GM21737 (cell line): Measurements from ENCODE around the gene SRGAP2C.
"Not testable (repeated sequence)": the region's sequence is repeated elsewhere in the genome, so short reads cannot be mapped to it uniquely, and the experiment has no call there.

Experiments used
- ATAC-seq: cut with Tn5 transposase; IDR thresholded peaks from one replicate; pipeline ENCODE4 v1.9.1; 2021; ENCODE audit warnings: mild to moderate bottlenecking, moderate library complexity; ENCODE audit not compliant: unreplicated experiment

SRGAP2C gene

DNA sequence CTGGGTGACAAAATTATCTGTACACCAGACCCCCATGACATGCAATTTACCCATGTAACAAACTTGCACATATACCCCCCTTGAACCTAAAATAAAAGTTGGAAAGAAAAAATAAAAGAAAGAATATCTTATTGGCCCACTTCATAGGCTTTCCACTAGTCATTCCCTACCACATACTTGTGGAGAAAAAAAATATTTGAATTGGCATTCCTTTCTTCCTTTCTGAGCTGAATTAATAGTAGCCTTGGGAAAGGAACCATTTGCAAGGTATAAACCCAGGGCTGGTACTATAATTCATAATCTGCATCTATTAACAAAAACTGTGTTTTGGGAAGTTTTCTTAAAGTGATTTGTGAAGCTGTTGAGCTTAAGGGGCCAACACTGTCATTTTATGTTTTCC lies 140.0 kb downstream of the SRGAP2C start:
- ATAC-seq = not testable (repeated sequence)

DNA sequence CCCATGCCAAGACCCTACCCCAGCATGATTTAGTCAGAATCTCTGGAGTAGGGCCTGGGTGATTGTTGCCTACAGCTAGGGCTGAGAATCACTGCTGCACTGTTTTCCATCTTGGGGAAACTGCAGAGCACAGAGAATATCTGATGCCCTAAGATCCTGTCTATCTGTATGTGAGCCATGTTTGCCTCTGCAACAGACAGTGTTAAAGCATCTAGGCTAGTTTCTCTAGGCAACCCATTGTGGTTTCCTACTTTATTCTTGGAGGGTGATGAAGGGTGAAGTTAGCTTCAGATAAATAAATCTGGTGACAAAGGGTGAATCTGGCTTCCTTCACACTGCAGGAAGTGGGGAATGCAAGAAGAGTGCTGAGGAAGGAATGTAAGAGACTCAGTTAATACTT lies 147.4 kb downstream of the SRGAP2C start:
- ATAC-seq = not testable (repeated sequence)

DNA sequence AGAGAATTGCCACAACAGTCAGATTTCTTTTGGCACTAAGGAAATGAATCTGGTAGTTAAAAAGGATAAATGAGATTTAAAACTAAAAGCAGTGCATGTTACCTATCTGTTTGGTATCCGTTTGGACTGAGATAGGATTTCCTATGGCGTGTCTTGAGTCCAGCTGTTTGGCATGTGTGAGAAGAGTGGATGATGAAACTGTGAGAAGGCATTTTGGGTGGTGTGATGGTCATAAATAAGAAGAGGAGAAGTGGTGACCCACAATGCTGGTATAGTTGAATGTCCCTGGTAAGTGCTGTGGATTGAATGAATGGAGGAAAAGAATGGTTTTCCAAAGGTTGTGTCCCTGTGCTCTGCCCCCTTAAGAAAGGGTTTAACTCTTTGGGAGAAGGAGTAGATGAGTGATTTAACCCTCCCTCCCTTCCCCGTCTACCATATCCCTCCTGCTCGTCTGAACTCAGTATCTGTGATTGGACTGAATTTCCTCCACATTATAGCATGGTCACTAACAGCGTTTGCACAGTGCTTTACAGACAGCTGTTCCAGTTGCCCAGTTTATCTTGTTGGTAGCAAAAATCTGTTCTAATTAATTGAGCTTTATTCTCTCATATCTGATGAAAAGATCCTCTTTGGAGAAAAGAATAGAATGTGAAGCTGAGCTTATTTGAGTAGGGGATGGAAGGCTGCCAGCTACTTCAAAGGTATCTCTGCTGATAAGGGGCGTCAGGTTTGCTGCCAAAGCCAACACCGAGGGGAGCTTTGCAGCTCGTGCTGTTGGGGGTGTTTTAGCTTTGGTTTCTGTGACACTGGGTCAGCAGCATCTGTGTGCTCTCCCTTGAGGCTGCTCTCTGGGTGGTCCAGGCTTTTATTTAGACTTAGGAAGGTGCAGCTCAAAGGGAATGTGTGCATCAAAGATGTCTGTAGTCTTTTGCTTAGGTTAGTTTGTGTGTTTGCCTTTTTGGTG lies 148.1 kb downstream of the SRGAP2C start:
- not testable (repeated sequence) for ATAC-seq

DNA sequence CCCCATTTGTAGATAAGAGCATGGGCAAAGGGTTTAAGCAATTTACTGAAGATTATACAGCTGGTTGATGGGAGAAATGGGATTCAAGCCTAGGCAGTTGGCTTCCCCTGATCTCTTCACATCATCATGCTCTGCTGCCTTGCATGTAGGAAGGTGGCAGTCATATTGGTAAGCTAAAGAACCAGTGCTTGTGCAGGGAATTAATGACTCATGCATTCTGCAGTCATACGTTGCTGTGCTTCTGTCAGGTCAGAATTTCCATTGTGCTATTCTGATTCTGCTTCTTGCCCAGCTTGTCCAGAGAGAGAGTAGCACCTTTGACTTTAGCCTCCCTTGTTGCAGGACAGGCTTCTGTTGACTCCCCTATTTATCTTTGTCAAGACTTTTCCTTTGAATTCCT lies 153.2 kb downstream of the SRGAP2C start:
- not testable (repeated sequence) for ATAC-seq

DNA sequence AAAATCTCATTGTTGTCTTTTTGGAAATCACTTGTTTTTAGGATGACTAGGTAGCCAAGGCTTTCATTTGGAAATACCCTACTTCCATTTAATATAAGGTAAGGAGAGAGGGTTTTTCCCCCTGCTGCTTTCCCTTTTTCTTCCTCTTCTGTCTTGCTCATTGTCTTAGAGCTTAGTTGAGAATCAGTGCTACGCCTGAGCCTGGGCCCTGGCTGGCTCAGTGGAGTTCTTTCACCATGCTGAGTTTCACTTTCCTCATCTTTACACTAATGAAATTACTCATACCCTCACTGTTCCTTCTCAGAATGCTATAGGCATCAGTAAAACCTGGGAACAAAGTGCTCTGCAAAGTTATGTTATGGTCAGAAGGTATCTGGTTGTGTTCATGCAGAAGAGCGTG lies 154.8 kb downstream of the SRGAP2C start:
- peak; percentile 54 for ATAC-seq

DNA sequence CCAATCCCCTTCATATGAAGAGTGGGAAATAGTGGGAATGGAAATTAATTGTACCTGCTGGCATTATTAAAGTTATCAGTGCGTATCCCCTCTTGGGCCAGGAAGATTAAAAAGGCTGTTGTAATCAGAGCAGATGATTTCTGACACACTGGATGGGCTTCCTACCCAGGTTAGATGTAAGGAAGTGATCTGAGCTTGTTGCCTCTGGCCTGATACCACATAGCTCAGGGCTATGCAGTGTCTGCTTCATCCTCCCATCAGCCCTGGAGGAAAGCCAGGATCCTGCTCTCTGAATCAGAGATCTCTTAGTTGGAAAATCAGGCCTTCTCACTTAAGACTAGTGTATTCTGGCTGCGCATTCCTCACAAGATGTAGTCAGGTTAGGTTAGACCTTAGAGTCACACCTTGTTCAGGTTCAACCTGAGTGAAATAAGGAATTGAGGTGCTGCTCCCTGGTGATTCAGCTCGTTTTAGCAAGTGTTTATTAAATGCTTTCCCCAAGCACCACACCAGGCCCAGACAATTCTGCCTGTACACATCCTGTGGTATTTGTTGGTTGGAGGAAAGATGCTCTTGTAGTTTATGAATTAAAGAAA lies 158.6 kb downstream of the SRGAP2C start:
- not testable (repeated sequence) for ATAC-seq

DNA sequence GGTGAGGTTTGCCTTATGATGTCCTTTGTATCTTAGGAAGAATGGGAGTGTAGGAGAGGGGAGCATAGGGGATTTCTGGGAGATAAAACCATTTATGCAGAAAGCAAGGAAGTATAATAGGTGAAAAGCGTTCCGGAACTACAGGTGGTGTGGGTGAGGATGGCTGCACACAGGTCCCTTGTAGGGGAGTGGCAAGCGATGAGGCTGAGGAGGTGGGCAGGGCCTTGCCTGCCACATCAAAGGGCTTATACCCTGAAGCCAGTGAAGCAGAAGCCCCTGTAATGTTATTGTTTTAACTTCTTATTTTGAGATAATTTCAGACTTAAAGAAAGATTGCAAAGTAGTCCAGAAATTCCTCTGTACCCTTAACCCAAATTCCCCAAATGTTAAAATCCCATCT lies 159.6 kb downstream of the SRGAP2C start:
- not testable (repeated sequence) for ATAC-seq

DNA sequence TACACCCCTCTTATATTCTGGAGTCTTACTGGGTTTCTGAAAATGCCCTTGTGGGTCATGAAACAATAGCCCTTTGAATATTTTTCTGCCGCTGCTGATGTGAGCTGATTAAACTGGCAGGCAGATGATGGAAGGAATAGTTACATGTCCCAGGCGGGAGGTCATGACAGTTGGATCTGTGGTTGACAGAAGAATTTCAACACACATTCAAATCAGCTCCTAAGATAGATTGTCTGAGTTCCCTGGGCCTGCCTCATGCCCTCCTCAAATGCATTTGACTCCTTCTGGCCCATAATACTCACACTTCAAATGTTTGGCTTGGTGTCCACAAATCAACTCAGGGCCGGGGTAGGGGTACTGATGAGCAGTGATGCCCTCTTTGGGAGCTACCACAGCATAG lies 161.9 kb downstream of the SRGAP2C start:
- ATAC-seq = not testable (repeated sequence)

DNA sequence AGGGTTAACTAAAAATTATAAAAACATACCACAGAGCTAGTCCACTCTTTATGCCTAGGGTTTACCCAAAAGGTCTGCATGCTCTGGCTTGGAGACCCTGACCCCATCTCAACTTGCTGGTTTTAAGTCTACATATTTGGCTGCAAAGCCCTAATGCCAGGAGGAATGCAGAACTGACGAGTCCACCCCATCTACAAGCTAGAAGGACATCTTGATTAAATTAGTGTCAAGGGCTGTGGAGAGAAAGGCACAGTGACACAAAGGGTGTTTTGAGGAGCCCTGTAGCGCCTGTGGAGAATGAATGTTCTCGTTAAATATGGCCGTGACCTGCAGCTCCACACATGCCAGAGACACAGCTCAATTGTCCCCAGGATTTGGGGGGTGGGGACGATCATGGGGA lies 162.7 kb downstream of the SRGAP2C start:
- ATAC-seq = not testable (repeated sequence)

DNA sequence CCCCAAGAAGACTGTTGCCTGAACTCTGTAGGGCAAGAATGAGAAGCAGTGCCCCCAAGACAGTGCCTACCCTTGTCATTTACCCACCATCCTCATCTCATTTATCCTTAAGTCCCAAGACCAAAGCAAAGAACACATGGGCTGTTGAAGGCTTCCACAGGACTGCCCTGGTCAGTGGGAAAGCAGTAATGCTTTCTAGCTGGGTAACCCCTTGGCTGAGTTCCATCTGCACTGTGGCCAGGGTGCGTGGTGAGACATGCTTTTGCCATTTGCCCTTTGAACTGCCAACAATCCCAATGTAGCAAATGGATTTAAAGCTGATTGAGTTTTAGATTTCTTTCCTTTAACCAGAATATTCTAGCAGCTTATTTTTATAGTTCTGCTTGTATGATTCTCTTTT lies 163.3 kb downstream of the SRGAP2C start:
- not testable (repeated sequence) for ATAC-seq

DNA sequence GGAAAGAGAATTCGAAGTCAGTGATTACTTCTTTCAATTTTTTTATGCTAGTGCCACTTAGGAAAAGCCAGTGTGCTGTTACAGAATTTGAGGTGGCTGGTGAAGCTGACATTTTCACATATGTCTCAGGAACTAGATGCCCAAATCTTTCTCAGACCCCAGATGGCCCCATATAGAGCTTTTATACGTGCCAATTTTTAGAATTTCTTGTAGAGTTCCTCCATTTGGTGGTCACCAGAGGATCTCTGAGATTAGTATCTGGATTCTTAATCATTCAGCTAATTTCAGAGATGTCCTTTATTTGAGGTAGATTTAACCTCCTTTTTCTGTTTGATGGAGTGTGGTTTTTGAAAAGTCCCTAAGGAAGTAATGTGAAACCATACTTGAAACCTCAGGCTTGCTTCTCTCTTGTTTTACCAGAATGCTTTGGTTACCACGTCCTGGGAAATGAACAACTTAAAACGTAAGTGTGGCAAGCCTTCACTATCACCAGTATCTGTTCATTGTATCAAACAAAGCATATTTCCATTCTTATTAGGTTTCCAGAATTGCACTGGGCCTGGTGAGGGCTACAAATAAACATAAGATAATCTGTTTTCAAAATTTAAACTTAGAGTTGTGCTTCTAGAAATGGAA lies 164.7 kb downstream of the SRGAP2C start:
- ATAC-seq = not testable (repeated sequence)

DNA sequence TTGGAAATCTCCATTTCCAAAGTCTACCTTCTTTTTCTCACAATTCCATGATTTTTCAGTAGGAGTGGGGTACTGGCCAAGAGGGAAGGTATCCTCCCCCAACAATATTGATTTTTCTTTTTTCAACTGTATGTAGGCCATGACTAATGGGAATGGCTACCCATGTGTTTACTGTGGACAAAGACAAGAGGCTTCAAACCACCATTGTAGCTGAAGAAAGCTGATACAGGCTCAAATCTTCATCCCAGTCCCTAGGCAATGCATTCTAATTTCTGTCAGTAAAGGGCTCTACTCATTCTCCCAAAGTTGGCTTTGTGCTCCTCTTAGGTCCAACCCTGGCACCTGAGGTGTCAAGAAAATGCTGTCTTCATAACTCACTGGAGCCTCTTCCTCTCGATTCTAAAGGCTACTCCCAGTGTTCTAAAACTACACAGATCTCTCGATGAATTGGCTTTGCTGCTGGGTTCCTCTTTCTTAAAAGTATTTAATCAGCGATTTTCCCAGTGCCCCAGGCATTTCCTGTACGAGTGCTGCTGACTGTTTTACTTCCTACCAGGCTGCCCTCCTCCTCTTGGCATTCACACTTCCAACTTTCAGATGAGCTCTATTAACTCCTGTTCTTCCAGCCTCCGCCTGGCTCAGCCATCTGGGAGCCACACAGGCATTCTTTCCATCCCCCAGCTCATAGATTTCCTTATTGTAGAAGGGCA lies 171.1 kb downstream of the SRGAP2C start:
- ATAC-seq = not testable (repeated sequence)

DNA sequence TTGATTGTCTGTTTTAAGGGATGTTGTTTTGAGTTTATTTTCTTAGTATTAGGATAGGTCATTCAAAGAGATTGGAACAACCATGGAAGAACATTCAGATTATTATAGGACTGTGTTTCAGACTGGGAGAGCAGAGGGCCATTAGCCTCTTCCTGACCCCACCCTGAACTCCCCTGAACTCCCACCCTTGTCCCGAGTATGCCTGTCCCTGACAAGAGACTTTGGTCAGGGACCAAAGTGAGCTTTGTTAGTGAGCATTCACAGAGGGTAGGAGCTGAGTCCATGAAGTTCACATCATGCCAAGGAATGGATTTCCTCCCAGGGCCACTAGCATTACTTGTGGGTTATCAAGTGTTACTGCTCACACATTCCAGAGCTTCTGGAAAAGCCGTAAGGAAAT lies 172.0 kb downstream of the SRGAP2C start:
- not testable (repeated sequence) for ATAC-seq

DNA sequence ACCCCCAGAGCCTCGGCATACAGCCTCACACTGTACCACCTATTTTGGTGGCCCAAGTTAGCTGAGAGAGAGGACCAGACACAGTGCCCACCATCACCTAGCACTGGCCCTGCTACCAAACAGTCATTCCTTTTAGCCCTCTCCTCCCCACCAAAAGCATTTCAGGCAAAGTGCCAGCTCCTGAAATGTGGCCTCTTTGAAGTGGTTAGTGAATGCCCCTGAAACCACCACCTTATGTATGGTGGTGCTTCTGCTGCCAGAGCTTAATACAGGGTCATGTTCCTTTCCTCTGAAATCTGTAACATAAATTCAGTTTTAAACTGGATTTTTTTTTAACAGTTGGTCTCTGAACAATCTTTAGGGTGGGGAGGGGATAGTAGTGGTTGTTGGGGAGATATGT lies 175.8 kb downstream of the SRGAP2C start:
- ATAC-seq = not testable (repeated sequence)

DNA sequence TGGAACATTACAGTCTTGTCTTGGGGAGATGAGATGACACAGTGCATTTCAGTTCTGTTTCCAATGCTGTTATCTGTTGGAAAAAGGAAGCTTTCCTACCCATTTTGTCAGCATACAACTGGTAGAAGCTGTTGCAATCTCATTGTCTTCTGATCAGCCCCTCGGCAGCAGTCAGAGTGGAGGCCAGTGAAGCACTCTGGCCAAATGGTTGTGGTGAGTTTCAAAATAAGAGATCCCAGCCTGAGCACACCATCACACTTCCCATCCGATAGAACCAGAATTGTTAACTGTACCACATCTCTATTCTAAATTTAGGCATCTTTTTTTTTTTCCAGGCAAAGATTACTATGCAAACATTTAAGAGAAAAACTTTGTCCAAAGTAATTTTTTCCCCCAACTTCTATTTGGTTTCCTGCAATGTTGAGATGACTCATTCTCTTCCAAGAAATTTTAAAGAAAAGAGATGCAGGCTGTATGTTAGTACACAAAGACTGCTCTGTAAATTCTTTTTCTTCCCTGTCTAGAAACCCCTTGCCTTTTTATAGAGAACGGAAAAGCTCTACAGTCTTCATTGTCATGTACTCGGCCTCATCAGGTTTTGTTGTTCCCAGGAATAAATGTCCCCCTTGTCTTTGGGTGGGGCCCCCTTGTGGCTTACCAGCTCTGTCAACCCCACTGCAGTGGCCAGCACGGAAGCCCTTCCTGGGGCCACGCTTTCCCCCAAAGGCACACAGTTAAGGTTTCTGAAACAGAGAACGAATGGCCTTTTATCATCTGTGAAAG lies 176.9 kb downstream of the SRGAP2C start:
- ATAC-seq = not testable (repeated sequence)

DNA sequence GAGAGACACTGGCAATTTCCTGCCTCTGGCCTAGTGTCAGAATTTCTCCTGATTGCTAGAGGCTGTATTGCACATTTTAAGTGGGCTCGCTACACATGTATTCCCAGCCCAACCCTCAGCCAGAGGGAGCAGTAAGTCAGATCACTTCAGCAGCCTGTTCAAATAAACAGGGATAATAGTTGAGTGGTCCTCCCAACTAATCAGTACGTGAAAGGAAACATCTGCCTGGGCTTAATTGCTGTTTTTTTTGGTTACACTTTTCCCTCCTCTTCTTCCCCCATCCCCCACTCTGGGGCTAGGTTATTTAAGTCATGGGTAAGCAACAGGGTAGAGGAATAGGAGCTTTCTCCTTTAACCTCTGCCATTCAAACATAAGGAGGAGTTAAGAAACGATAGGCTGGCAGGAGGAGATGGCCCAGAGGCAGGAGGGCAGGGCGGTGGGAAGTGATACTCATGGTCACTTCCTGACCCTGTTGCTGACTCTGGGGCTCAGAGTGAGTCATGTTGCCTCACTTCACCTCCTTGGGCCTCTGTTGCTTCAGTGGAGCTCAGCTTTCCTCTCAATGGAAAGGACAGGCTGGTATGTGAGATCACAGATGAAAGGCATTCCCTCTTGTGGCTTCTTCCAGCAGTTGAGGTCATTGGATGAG lies 177.6 kb downstream of the SRGAP2C start:
- not testable (repeated sequence) for ATAC-seq

DNA sequence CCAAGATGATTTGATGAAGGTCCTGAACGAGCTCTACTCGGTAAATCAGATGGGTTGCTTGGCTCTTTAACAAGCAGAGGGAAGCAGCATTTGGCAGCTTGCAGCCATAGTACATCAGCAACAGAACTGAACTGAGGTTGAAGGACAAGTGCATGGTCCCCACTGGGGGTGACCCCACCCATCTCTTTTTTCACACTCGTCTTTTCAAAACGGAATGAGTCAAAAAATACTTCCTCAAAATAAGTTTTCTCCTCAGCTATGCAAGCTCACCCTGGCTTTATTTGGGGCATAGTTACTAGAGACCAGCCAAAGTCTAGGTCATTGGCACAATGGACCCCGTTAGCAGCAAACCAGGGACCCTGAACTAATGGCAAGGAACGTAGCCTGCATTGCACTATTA lies 180.5 kb downstream of the SRGAP2C start:
- not testable (repeated sequence) for ATAC-seq

DNA sequence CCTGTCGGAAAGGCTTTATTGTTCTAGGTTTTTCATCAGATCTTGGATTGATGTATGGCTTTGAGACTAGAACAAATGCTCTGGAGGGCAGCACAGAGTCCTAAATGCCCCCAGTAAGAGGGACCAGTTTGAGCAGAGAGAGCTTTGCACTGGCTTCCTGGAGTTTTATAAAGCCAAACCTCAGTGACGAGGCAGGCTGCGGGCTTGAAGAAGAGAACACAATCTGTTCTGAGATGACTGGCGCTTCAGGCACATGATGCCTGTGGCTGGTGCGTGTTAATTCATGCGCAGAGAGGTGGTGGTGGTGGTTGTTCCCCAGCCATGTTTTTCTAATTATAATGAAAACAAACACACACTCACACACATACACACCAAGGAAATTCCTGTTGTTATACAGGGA lies 180.9 kb downstream of the SRGAP2C start:
- not testable (repeated sequence) for ATAC-seq

DNA sequence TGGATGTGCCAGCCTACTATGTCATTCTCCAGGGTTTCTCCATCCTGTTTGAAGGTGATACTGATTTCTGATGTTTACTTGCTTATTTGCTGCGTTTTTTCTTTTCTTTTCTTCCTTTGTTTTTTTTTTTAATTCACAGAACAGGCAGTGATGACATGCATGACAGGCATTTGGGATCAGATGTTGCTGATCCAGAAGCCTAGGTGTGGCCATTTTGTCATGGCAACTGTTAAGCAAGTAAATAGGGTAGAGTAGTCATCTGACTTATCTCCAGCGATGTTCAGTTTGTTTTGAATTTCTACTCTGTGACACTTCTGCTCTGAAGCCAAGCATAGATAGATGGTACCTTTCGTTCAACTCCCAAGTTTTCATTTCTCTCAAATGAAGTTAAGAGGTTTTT lies 181.4 kb downstream of the SRGAP2C start:
- ATAC-seq = not testable (repeated sequence)

DNA sequence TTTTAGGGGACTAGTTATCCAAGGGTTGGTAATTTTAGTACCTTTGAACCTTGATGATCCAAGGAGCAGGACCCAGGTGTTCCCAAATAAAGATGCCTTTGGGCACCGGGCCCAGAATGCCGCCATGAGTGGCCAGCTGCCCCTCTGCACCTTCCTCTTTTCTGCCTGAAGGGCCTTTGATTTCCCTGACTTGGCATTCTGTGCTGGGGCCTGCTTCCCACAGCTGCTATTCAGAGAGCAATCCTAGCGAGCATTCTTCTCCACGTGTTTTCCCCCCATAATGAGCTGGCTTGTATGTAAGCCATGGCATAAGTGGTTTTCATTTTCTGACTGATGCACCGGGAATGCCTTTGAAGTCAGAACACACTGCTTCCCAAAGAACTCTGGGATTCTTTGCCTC lies 184.1 kb downstream of the SRGAP2C start:
- not testable (repeated sequence) for ATAC-seq
